GM12874 (cell line): Measurements from ENCODE around the gene MOV10L1.

ENCODE experiments used
- TF ChIP-seq, protein P1 (sequence below): IDR thresholded peaks from 2 replicates; pipeline ENCODE4 v1.5.1; 2011; ENCODE audit warnings: low read depth, mild to moderate bottlenecking, control low read depth, low read length, moderate library complexity; ENCODE audit not compliant: insufficient read depth

Gene MOV10L1

DNA sequence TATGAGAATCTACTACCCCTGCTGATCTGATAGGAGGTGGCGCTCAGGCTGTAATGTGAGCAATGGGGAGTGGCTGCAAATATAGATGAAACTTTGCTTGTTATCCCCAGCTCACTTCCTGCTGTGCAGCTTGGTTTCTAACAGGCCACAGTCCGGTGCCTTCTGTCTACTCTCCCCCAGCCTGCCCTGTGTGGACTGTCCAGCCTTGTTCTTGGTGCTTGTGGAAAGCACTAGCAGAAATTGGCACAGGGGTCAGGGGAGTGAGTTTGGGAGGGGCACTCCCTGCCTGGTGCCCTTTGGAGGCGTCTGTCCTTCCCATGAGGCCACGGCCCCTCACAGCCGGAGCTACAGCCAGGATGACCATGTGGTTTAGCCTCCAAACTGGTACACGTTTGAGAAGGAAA, 14.3 kb downstream of the MOV10L1 start:
- TF ChIP-seq, protein P1, sequence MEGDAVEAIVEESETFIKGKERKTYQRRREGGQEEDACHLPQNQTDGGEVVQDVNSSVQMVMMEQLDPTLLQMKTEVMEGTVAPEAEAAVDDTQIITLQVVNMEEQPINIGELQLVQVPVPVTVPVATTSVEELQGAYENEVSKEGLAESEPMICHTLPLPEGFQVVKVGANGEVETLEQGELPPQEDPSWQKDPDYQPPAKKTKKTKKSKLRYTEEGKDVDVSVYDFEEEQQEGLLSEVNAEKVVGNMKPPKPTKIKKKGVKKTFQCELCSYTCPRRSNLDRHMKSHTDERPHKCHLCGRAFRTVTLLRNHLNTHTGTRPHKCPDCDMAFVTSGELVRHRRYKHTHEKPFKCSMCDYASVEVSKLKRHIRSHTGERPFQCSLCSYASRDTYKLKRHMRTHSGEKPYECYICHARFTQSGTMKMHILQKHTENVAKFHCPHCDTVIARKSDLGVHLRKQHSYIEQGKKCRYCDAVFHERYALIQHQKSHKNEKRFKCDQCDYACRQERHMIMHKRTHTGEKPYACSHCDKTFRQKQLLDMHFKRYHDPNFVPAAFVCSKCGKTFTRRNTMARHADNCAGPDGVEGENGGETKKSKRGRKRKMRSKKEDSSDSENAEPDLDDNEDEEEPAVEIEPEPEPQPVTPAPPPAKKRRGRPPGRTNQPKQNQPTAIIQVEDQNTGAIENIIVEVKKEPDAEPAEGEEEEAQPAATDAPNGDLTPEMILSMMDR, result no peak

DNA sequence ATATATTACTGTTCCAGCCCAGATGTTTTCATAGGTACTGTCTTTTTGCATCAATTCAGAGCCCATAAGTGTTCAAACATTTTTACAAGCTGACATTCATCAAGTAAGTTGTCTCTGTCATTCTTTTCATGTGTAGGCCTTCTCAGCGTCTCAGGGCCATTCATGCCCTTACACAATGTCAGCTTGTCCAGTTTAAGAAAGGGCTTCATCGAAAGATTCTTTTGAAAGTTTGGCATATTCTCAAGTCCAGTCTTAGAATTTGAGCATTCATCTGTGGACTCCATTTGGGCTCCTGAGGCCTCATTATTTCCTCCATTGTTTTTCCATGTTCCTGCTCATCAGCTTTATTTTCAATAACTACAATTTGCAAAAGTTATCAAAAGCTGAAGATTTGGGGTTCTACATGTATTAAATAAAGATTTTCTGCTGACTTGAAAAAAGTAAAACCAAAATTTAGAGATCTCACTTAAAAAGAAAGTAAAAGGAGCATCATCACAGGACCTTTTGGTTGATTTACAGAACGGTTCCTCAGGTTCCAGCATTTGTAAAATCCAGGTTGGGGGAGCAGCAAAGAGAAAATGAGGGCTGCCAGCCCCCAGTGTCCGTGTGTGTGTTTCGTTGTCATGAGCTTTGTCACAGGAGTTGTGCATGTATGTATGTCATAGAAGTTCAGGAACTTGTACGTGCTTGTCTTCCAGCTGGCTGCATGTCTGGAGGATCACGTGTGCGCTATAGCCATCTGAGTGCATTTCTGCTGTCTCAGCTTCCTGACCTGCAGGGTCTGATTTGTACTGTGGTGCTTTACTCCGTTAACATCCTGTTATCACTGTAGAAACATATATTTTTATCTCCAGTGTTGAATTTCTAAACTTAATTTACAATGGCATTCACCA, 15.6 kb downstream of the MOV10L1 start:
- TF ChIP-seq, protein P1, result no peak

DNA sequence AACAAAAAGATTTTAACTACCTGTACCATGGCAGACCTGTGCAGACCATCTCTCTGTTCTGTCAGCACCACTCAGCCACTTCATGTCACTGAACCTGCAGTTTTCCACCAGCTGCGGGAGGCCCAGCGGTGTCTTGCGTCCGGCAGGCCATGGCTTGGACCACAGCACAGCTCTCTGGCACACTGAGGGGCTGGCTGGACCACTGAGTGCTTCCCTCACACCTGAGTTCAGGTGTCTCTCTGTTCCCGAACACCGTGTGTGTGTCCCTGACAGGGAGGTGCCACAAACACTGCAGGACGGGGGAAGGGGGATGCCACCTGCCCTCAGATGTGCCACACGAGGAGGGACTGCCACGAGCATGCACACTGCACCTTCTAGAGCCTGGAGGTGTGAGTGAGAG, 17.7 kb downstream of the MOV10L1 start:
- TF ChIP-seq, protein P1, result no peak

DNA sequence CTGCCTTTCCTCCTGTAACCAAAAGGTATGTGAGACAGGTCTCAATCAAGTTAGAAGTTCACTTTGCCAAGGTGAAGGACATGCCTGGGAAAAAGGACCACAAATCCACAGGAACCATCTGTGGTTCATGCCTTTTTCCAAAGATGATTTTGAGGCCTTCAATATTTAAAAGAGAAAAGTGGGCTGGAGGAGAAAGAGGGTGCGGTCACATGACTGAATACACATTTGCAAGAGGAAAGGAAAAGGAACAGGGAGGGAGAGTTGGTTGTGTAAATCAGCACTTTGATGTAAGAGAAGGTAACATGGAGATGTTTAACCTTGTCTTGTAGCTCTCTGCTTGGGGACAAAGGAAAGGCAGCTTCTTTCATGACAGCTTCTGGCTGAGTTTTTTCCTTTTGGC, 21.2 kb downstream of the MOV10L1 start:
- TF ChIP-seq, protein P1, result no peak

DNA sequence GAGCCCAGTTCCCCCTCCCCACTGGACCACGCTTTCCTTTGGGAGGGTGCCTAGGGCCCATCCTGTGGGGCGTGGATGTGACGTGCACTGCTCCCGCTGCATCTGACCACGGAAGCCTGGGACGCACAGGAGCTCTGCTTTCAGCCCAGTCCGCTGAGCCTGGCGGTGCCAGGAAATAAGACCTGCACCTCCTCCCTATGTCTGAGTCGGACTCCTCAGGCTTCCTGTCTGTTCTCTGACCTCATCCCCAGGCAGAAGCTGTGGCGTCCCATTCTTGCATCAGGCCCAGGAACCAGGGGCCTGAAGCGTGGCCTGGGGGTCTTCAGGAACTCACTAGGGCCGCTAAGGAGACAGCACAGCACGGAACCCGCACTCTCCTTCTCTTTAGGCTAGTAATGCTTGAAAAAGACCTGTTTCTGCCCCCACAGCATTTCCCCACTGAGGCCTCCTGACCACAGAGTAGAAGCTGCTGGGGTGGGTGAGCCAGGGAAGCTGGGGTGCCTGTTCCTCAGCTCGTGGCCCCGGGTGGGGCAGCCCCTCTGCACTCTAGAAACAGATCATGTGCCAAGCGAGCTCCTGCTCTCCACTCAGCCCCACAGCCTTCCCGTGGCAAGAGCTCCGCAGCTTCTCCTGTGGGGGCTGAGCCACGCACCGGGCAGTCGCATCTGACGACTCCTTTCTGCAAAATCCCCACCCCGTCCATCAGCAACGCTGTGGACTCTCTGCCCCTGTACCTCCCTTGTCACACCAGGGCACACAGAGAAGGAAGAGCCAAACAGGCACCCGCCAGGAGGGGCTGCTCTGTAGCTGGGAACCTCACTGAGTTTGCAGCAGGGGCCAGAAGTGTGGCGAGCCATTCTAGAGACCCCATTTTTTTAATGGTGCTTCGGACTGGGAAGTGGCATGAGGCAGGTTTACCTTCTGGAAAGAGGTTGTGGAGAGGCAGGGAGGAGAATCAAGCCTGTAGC, 22.6 kb downstream of the MOV10L1 start:
- TF ChIP-seq, protein P1, result no peak

DNA sequence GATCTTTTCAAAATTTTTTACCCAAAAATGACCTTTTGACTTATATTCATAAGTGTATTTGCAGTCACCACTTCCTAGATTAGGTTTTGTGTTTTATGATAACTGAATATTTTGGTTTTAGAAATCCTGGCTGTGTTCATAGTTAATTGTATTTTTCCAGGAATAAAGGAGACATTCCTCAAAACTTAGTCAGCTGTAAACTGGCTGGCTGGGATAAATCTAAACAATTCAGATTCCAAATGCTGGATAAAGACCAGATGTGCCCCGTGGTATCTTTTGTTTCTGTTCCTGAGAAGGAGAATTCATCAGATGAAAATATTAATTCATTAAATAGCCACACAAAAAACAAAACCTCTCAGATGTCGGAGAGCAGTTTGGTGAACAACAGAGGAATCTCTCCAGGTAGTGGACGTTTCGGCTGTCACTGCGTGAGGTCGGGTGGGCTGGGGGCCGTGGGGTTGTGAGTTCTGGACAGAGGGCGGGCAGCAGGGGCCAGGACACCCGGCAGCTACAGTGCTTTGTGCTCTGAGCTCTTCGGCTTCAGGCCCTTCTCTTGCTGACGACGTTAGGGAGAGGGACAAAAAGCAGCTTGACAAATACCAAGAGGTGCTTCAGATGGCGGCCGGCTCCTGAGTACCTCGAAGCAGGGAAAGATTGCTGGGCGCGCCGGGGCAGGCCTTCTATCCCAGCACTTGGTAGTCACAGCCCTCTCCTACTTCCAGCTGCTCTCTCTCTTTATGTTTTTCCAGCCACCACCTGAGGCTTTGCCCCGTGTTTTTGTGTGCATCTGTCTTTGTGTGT, 24.6 kb downstream of the MOV10L1 start:
- TF ChIP-seq, protein P1, result no peak
